SU-DHL-6 (cell line): ENCODE data around the gene FRAT1.

ENCODE experiments used
- H2AFZ ChIP-seq: fragments of 200-600 bp; sonication (generic); 2 replicates; pipeline ENCODE4 v1.6.1; 2014; ENCODE audit warnings: low read depth, mild to moderate bottlenecking, moderate library complexity, mixed read lengths, antibody characterized with exemption, low read length; ENCODE audit not compliant: severe bottlenecking
- H3F3A ChIP-seq: fragments of 200-600 bp; shearing (Covaris generic); 2 replicates; pipeline ENCODE4 v1.6.0; 2016; ENCODE audit warnings: antibody characterized with exemption, mild to moderate bottlenecking; ENCODE audit not compliant: insufficient read depth
- H3K27ac ChIP-seq: fragments of 200-600 bp; sonication (generic); 2 replicates; pipeline ENCODE4 v1.5.1; 2016; ENCODE audit warnings: low read depth, mild to moderate bottlenecking, low read length, moderate library complexity, mixed read lengths
- H3K27me3 ChIP-seq: fragments of 200-600 bp; sonication (generic), shearing (Covaris generic); 2 replicates; pipeline ENCODE4 v1.6.0; 2014; ENCODE audit warnings: mild to moderate bottlenecking, low read length
- H3K36me3 ChIP-seq: fragments of 200-600 bp; sonication (generic); 2 replicates; pipeline ENCODE4 v1.6.1; 2014; ENCODE audit warnings: mild to moderate bottlenecking, low read length, mixed read lengths
- H3K4me2 ChIP-seq: fragments of 300-600, 200-600 bp; shearing (Covaris generic), sonication (generic); 2 replicates; pipeline ENCODE4 v1.6.0; 2014; ENCODE audit warnings: low read length, low read depth, mild to moderate bottlenecking; ENCODE audit not compliant: poor library complexity, severe bottlenecking
- H3K4me3 ChIP-seq: fragments of 200-600 bp; sonication (generic); 2 replicates; pipeline ENCODE4 v1.5.1; 2014; ENCODE audit warnings: antibody characterized with exemption, low read length, mild to moderate bottlenecking, mixed read lengths; ENCODE audit not compliant: insufficient read depth, poor library complexity, severe bottlenecking
- H3K79me2 ChIP-seq: fragments of 200-600 bp; sonication (generic); 2 replicates; pipeline ENCODE4 v1.6.1; 2014; ENCODE audit warnings: mild to moderate bottlenecking, low read length, moderate library complexity; ENCODE audit not compliant: insufficient read depth
- H3K9ac ChIP-seq: fragments of 200-600 bp; sonication (generic); 2 replicates; pipeline ENCODE4 v1.7.0; 2014; ENCODE audit warnings: mild to moderate bottlenecking, low read length
- H3K9me2 ChIP-seq: fragments of 200-600 bp; sonication (generic); replicated peaks from 2 replicates; pipeline ENCODE4 v1.6.1; 2014; ENCODE audit warnings: low read length; ENCODE audit not compliant: insufficient read depth
- H3K9me3 ChIP-seq: fragments of 200-600 bp; sonication (generic); 2 replicates; pipeline ENCODE4 v1.6.1; 2014; ENCODE audit warnings: low read length, mixed read lengths; ENCODE audit not compliant: insufficient read depth
- H4K20me1 ChIP-seq: fragments of 200-600 bp; sonication (generic); 2 replicates; pipeline ENCODE4 v1.6.1; 2014; ENCODE audit warnings: low read depth, mild to moderate bottlenecking, antibody characterized with exemption, low read length, moderate library complexity, mixed read lengths
- CTCF ChIP-seq: fragments of 200-600 bp; sonication (generic); IDR thresholded peaks from one replicate; pipeline ENCODE4 v1.5.1; 2017; ENCODE audit warnings: antibody characterized with exemption, mild to moderate bottlenecking, low read length, moderate library complexity; ENCODE audit not compliant: insufficient read depth, poor library complexity, severe bottlenecking
- EZH2phosphoT487 ChIP-seq: fragments of 200-600 bp; sonication (generic), shearing (Covaris generic); conservative IDR thresholded peaks from 2 replicates; pipeline ENCODE4 v1.6.1; 2018; ENCODE audit warnings: mild to moderate bottlenecking, antibody characterized with exemption, low read length, moderate library complexity, mixed read lengths

The FRAT1 gene

GRCh38 chr10:97360705-97361536 is 41.9 kb downstream of the FRAT1 start:
- Histone ChIP-seq H3K79me2 (no peaks in the 10 kb centered on the region), H3K9me3 (no peaks in the 10 kb centered on the region), H3K27me3 (no peaks in the 10 kb centered on the region), H3K4me3 (no peak overlapping the region), H3K36me3 (no peaks in the 10 kb centered on the region), H3F3A (no peaks in the 10 kb centered on the region), H3K27ac (no peak overlapping the region), H3K4me2 (no peak overlapping the region), H2AFZ (no peak overlapping the region), H3K9me2 (no peaks in the 10 kb centered on the region), H4K20me1 (no peaks in the 10 kb centered on the region), H3K9ac (no peak overlapping the region)
- TF ChIP-seq CTCF, result no peak

GRCh38 chr10:97361537-97361901 is 42.4 kb downstream of the FRAT1 start:
- Histone ChIP-seq H3F3A (no peaks in the 10 kb centered on the region), H3K27ac (no peak overlapping the region), H3K9ac (no peak overlapping the region), H4K20me1 (no peaks in the 10 kb centered on the region), H2AFZ (no peak overlapping the region), H3K9me2 (no peaks in the 10 kb centered on the region), H3K4me3 (no peak overlapping the region), H3K79me2 (no peaks in the 10 kb centered on the region), H3K9me3 (no peaks in the 10 kb centered on the region), H3K36me3 (no peaks in the 10 kb centered on the region), H3K27me3 (no peaks in the 10 kb centered on the region), H3K4me2 (no peak overlapping the region)
- TF ChIP-seq EZH2phosphoT487 (no peak), CTCF (no peak)

GRCh38 chr10:97362310-97363033 is 43.4 kb downstream of the FRAT1 start:
- H3K79me2 ChIP-seq, result no peaks in the 10 kb centered on the region
- no peak overlapping the region for H2AFZ ChIP-seq
- no peak overlapping the region for H3K27ac ChIP-seq
- H3F3A ChIP-seq, result no peaks in the 10 kb centered on the region
- H4K20me1 ChIP-seq, result no peaks in the 10 kb centered on the region
- H3K27me3 ChIP-seq, result no peaks in the 10 kb centered on the region
- no peak overlapping the region for H3K4me2 ChIP-seq
- H3K36me3 ChIP-seq, result no peaks in the 10 kb centered on the region
- no peak overlapping the region for H3K9ac ChIP-seq
- no peaks in the 10 kb centered on the region for H3K9me2 ChIP-seq
- H3K9me3 ChIP-seq, result no peaks in the 10 kb centered on the region
- H3K4me3 ChIP-seq, result no peak overlapping the region
- no peak for TF ChIP-seq CTCF
- no peak for TF ChIP-seq EZH2phosphoT487
